ENCODE data around the gene DDI1. TPM values are rescaled to one million over a fixed set of nuclear protein-coding genes. Genes with fewer than 3 reads are reported as not detected.

Gene DDI1
- total RNA-seq, 6 donors from 2014 or later: not detected

DNA sequence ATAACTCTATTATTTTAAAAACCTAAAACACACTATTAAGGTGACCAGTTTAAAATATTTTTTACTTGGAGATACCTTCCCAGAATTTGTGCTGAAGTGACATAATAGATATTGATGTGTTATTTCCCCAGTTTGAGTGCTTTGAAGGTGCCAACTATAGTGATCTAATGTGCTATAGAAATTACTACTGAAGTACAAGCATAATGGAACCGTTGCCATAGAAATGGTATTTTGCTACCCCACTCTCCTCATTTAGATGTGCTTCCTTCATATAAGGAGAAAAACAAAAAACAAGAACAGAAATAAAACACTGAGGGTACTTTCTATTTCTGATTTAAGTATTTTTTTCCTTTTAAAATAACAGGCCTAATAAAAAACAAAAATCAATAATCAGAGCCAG, 19.2 kb downstream of the DDI1 start:
- ATAC-seq (ENCODE audit: low FRiP score in 2 of 2): no peak

DNA sequence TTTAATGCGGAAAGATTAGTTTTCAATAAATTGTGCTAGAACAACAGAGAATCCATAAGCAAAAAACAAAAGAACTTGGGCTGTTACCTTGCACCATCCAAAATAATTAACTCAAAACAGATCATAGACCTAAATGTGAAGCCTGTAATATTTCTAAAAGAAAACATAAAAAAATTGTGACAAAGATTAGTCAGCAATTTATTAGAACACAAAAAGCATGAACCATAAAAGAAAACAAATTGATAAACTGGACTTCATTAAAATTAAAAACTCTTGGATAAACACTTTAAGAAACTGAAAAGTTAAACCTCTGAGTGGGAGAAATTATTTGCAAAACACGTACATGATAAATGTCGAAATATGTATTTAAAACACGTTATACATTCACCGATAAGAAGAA, 21.5 kb downstream of the DDI1 start:
- H3K27ac ChIP-seq: no peak overlapping the region
- H3K9me3 ChIP-seq: no peaks in the 10 kb centered on the region
- 93% methylated on average over 5 of the region's 5 CpGs for WGBS, 2 donors
- no peaks in the 10 kb centered on the region for H3K27me3 ChIP-seq
- DNase-seq (no peak), ATAC-seq (ENCODE audit: low FRiP score in 2 of 2) (no peak)
- TF ChIP-seq POLR2AphosphoS5 (IDR thresholded peaks at IDR 0.05): no peak
- no peak for TF ChIP-seq EP300 (IDR thresholded peaks at IDR 0.05)
- TF ChIP-seq POLR2A (IDR thresholded peaks at IDR 0.05): no peak
- TF ChIP-seq, protein P1, sequence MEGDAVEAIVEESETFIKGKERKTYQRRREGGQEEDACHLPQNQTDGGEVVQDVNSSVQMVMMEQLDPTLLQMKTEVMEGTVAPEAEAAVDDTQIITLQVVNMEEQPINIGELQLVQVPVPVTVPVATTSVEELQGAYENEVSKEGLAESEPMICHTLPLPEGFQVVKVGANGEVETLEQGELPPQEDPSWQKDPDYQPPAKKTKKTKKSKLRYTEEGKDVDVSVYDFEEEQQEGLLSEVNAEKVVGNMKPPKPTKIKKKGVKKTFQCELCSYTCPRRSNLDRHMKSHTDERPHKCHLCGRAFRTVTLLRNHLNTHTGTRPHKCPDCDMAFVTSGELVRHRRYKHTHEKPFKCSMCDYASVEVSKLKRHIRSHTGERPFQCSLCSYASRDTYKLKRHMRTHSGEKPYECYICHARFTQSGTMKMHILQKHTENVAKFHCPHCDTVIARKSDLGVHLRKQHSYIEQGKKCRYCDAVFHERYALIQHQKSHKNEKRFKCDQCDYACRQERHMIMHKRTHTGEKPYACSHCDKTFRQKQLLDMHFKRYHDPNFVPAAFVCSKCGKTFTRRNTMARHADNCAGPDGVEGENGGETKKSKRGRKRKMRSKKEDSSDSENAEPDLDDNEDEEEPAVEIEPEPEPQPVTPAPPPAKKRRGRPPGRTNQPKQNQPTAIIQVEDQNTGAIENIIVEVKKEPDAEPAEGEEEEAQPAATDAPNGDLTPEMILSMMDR (IDR thresholded peaks at IDR 0.05): no peak
- peaks cover 0 to 4% (median 0%) of the 10 kb centered on the region in 4 donors for H3K4me1 ChIP-seq
- no peak overlapping the region for H3K4me3 ChIP-seq
- H3K36me3 ChIP-seq: no peaks in the 10 kb centered on the region

More for the DNA sequence above, 19.2 kb downstream of the DDI1 start:
- DNase-seq: no peak
- Histone ChIP-seq H3K27ac (no peak overlapping the region), H3K36me3 (no peaks in the 10 kb centered on the region), H3K27me3 (no peaks in the 10 kb centered on the region), H3K9me3 (no peaks in the 10 kb centered on the region), H3K4me1 (peaks cover 0 to 4% (median 0%) of the 10 kb centered on the region in 4 donors), H3K4me3 (no peak overlapping the region)
- TF ChIP-seq EP300 (IDR thresholded peaks at IDR 0.05): no peak
- WGBS, 2 donors: 93 to 95% methylated on average over 1 of the region's 1 CpG

DNA sequence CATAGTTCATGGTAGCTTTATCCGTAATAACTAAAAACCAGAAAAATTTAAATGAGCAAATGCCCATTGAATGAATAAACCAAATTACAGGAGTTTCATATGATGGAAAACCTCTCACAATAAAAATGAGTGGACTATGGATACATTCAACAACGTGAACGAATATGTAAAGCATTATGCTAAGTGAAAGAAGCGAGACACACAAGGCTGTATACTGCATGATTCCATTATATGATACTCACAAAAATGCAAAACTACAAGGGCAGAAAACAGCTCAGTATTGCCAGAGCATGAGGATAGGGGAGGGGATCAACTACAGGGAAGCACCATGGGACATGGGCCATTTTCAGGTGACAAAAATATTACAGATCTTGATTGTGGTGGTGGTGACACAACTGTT, 22.2 kb downstream of the DDI1 start:
- H3K36me3 ChIP-seq: no peaks in the 10 kb centered on the region
- no peak overlapping the region for H3K4me3 ChIP-seq
- no peak for TF ChIP-seq POLR2A (IDR thresholded peaks at IDR 0.05)
- TF ChIP-seq EP300 (IDR thresholded peaks at IDR 0.05): no peak
- no peak for TF ChIP-seq POLR2AphosphoS5 (IDR thresholded peaks at IDR 0.05)
- TF ChIP-seq, protein P1 (IDR thresholded peaks at IDR 0.05): no peak
- no peaks in the 10 kb centered on the region for H3K27me3 ChIP-seq
- no peaks in the 10 kb centered on the region for H3K9me3 ChIP-seq
- no peak overlapping the region for H3K27ac ChIP-seq
- no peak for DNase-seq
- no peak for ATAC-seq (ENCODE audit: low FRiP score in 2 of 2)
- 91 to 97% methylated on average over 4 of the region's 4 CpGs for WGBS, 2 donors
- peaks cover 0 to 3% (median 0%) of the 10 kb centered on the region in 4 donors for H3K4me1 ChIP-seq

DNA sequence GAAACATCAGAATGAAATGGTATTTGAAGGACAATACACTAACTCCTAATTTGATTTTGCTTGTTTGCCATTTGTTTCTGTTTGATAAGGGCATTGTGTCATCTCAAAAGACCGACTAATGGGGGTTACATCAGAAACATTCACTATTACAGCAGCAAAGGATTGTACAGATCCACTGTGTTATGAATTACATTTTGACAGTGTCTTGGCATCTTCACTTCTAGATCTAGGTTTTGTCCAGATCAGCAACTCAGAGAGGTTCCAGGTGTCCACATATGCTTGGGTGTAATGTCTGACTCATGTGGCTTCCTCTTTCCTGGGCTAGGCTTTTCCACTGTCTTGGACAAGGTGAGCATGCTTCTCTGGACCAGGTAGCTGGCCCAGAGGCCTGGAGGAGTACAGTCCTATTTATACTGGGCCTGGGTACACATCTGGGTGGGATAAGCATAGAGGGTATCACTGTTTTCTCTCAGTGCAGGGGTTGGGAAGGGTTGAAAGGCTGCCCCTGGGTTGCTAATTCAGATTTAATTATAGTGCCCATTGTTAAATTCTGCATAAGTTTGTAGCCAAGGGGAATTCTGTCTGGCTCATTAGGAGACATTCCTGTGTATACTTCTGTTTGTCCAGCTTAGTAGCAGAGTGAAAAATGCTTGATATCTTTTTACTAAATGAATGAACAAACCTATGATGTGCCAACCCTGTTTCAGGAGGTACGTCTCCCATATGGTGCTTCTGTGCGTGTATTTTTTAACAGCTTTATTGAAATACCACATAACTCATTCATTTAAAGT, 23.8 kb downstream of the DDI1 start:
- Histone ChIP-seq H3K27me3 (no peaks in the 10 kb centered on the region), H3K9me3 (no peaks in the 10 kb centered on the region), H3K4me3 (no peak overlapping the region), H3K4me1 (no peaks in the 10 kb centered on the region), H3K36me3 (no peaks in the 10 kb centered on the region), H3K27ac (no peak overlapping the region)
- DNase-seq: no peak
- TF ChIP-seq, protein P1 (IDR thresholded peaks at IDR 0.05): no peak
- no peak for TF ChIP-seq POLR2A (IDR thresholded peaks at IDR 0.05)
- ATAC-seq (ENCODE audit: low FRiP score in 2 of 2): peak in 1 of 2 donors; percentile 55
- 76 to 81% methylated on average over 3 of the region's 3 CpGs for WGBS, 2 donors

DNA sequence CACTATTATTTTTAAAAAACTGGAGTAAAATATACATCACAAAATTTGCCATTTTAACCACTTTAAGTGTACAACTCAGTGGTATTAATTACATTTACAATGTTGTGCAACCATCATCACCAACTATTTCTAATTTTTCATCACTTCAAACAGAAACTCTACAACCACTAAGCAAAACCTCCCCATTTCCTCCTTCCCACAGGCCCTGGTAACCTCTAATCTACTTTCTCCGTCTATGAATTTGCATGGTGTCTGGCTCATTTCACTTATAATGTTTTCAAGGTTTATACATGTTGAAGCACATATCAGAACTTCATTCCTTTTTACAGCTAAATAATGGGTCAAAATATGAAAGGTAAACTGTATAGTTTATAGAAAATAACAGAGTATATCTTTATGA, 24.4 kb downstream of the DDI1 start:
- TF ChIP-seq, protein P1 (IDR thresholded peaks at IDR 0.05): no peak
- no peak for TF ChIP-seq EP300 (IDR thresholded peaks at IDR 0.05)
- TF ChIP-seq POLR2A (IDR thresholded peaks at IDR 0.05): no peak
- TF ChIP-seq POLR2AphosphoS5 (IDR thresholded peaks at IDR 0.05): no peak
- no peak overlapping the region for H3K27ac ChIP-seq

More for the DNA sequence above, 24.4 kb downstream of the DDI1 start:
- no peaks in the 10 kb centered on the region for H3K9me3 ChIP-seq
- no peaks in the 10 kb centered on the region for H3K4me1 ChIP-seq
- H3K36me3 ChIP-seq: no peaks in the 10 kb centered on the region
- H3K27me3 ChIP-seq: no peaks in the 10 kb centered on the region
- ATAC-seq (ENCODE audit: low FRiP score in 2 of 2) (no peak), DNase-seq (no peak)
- no peak overlapping the region for H3K4me3 ChIP-seq
- WGBS, 2 donors: 76 to 77% methylated on average over 1 of the region's 1 CpG
